Measurements from ENCODE around the gene C1QTNF6. TPM values are rescaled to one million over a fixed set of nuclear protein-coding genes. Genes with fewer than 3 reads are reported as not detected.

C1QTNF6 gene
- total RNA-seq, 2 experiments from 2014 or later, result 7.3 to 19.6 TPM

GRCh38 chr22:37150701-37151100 lies 37.3 kb downstream of the C1QTNF6 start:
- intact Hi-C loops (cut with micrococcal nuclease; ENCODE audit: unreplicated experiment), result no loop called here
- no peaks in the 10 kb centered on the region for H3K36me3 ChIP-seq (ENCODE audit: insufficient read depth, low read length)

GRCh38 chr22:37148742-37149665 lies 39.0 kb downstream of the C1QTNF6 start:
- H3K27ac ChIP-seq (ENCODE audit: low read depth, low read length, poor library complexity, severe bottlenecking), result no peak overlapping the region
- CTCF ChIA-PET (ENCODE audit: unreplicated experiment), result interaction anchor here (0.6 kb wide), 1 partner anchor 18 kb away, joined by 3 read pairs; no protein-coding TSS in a partner anchor
- POLR2A ChIA-PET, result no interaction called here

More at GRCh38 chr22:37150701-37151100, 37.3 kb downstream of the C1QTNF6 start:
- H3K27ac ChIP-seq (ENCODE audit: low read depth, low read length, poor library complexity, severe bottlenecking), result no peak overlapping the region
- H3K4me1 ChIP-seq (ENCODE audit: insufficient read depth, low read length, poor library complexity, severe bottlenecking), result no peaks in the 10 kb centered on the region
- no peak overlapping the region for H3K4me2 ChIP-seq (ENCODE audit: low read length)
- H2AFZ ChIP-seq (ENCODE audit: low read length), result no peak overlapping the region
- CTCF ChIA-PET (ENCODE audit: unreplicated experiment), result no interaction called here
- DNase-seq (ENCODE audit: low spot score), result no peak
- POLR2A ChIA-PET, result no interaction called here
- no TSS peak for BruUV-seq (replicated peaks)
- H3K79me2 ChIP-seq (ENCODE audit: insufficient read depth, low read depth, low read length), result no peaks in the 10 kb centered on the region
- H3K4me3 ChIP-seq (ENCODE audit: low read depth, low read length, poor library complexity, severe bottlenecking), result no peak overlapping the region
- no peaks in the 10 kb centered on the region; the same call in 1 of the 2 replicates for H3K9me3 ChIP-seq (ENCODE audit: low read length)
- H4K20me1 ChIP-seq (ENCODE audit: insufficient read depth, low read length), result no peaks in the 10 kb centered on the region
- TF ChIP-seq EZH2phosphoT487 (IDR thresholded peaks at IDR 0.05; ENCODE audit: borderline replicate concordance, low read depth, low read length) (no peak), CTCF (conservative IDR thresholded peaks at IDR 0.05; ENCODE audit: low read length) (no peak)
- no peaks in the 10 kb centered on the region for H3K9me2 ChIP-seq (ENCODE audit: insufficient read depth, low read length)

More at GRCh38 chr22:37148742-37149665, 39.0 kb downstream of the C1QTNF6 start:
- intact Hi-C loops (cut with micrococcal nuclease; ENCODE audit: unreplicated experiment), result no loop called here
- H3K4me1 ChIP-seq (ENCODE audit: insufficient read depth, low read length, poor library complexity, severe bottlenecking), result no peaks in the 10 kb centered on the region
- H3K4me2 ChIP-seq (ENCODE audit: low read length), result no peak overlapping the region
- TF ChIP-seq EZH2phosphoT487 (IDR thresholded peaks at IDR 0.05; ENCODE audit: borderline replicate concordance, low read depth, low read length) (no peak), CTCF (conservative IDR thresholded peaks at IDR 0.05; ENCODE audit: low read length) (no peak)
- H3K9me3 ChIP-seq (ENCODE audit: low read length), result no peaks in the 10 kb centered on the region; the same call in 1 of the 2 replicates
- no peak overlapping the region for H2AFZ ChIP-seq (ENCODE audit: low read length)
- no peaks in the 10 kb centered on the region for H4K20me1 ChIP-seq (ENCODE audit: insufficient read depth, low read length)
- no TSS peak for BruUV-seq (replicated peaks)
- no peaks in the 10 kb centered on the region for H3K36me3 ChIP-seq (ENCODE audit: insufficient read depth, low read length)
- H3K9me2 ChIP-seq (ENCODE audit: insufficient read depth, low read length), result no peaks in the 10 kb centered on the region
- DNase-seq (ENCODE audit: low spot score), result no peak
- H3K79me2 ChIP-seq (ENCODE audit: insufficient read depth, low read depth, low read length), result no peaks in the 10 kb centered on the region
- H3K4me3 ChIP-seq (ENCODE audit: low read depth, low read length, poor library complexity, severe bottlenecking), result no peak overlapping the region
